H1 (cell line): ENCODE data around the gene PNPLA8. TPM values are rescaled to one million over a fixed set of nuclear protein-coding genes. Genes with fewer than 3 reads are reported as not detected.

Source experiments
- BRCA1 ChIP-seq: IDR thresholded peaks from 2 replicates; pipeline ENCODE4 v1.6.1; 2012; ENCODE audit warnings: low read depth, low read length, improper control_type of control experiment
- CREB1 ChIP-seq: IDR thresholded peaks from 2 replicates; pipeline ENCODE4 v1.6.1; 2012; ENCODE audit warnings: inconsistent platforms
- CTBP2 ChIP-seq: IDR thresholded peaks from 2 replicates; pipeline ENCODE4 v1.7.0; 2011; ENCODE audit warnings: borderline replicate concordance, mild to moderate bottlenecking, moderate library complexity, mixed read lengths, low read length; ENCODE audit not compliant: insufficient read depth, insufficient read length
- FOSL1 ChIP-seq: IDR thresholded peaks from 2 replicates; pipeline ENCODE4 v1.6.1; 2011; ENCODE audit warnings: mild to moderate bottlenecking, low read depth, low read length, moderate library complexity; ENCODE audit not compliant: insufficient read depth
- HDAC6 ChIP-seq: IDR thresholded peaks from one replicate; pipeline ENCODE4 v1.7.1; 2012; ENCODE audit warnings: low read depth, mild to moderate bottlenecking, inconsistent platforms, low read length, moderate library complexity
- JUN ChIP-seq: IDR thresholded peaks from 2 replicates; pipeline ENCODE4 v1.6.1; 2011; ENCODE audit warnings: low read depth, mild to moderate bottlenecking, improper control_type of control experiment, low read length
- SIX5 ChIP-seq: IDR thresholded peaks from 2 replicates; pipeline ENCODE4 v1.6.1; 2011; ENCODE audit warnings: mild to moderate bottlenecking, low read depth, low read length
- TEAD4 ChIP-seq: IDR thresholded peaks from 2 replicates; pipeline ENCODE4 v1.6.1; 2012; ENCODE audit warnings: low read depth, low read length, inconsistent platforms, mixed read lengths
- YY1 ChIP-seq: IDR thresholded peaks from 2 replicates; pipeline ENCODE4 v1.6.1; 2011; ENCODE audit warnings: low read depth, mild to moderate bottlenecking, low read length
- polyA plus RNA-seq, 7 experiments: library from polyadenylated mRNA; depleted of rRNA in 3 of 7; stranded (reverse) in 5 of 7; unstranded in 2 of 7; fragments of >200 nt in 5 of 7; fragments of 200-250 nt in 2 of 7; gene quantifications; 1 replicate in 5 of 7; 2 replicates in 1 of 7; 4 replicates in 1 of 7; pipeline versions ENCODE4 v1.2.1 to v1.2.3, GENCODE V29; 2011 to 2013; ENCODE audit warnings: missing spikeins in 2 of 7, mixed read lengths in 2 of 7
- total RNA-seq: library from RNA; stranded (reverse); fragmentation: NEBNext Ultra II Directional; extraction: Animal tissue kit (Norgen Biotek cat#: 25700); gene quantifications from 2 replicates; pipeline ENCODE4 v1.2.1, GENCODE V29; 2021
- TF ChIP-seq, protein P1 (sequence below): IDR thresholded peaks from 2 replicates; pipeline ENCODE4 v1.6.1; 2012; ENCODE audit warnings: low read length, inconsistent platforms

The PNPLA8 gene
- total and polyA plus RNA-seq, 2 of the 8 experiments (the other 6 are each of a cell fraction or from before 2014, with no cell fraction given), result 3.8 to 11.2 TPM

- TF ChIP-seq SIX5 (no peak), JUN (no peak), TEAD4 (peak; percentile 12; the same call in 1 of the 2 replicates), BRCA1 (no peak), FOSL1 (no peak), YY1 (0 out of 2 replicates have a peak, but pooled peaks have one; percentile 58), CREB1 (peak; percentile 15; the same call in 1 of the 2 replicates), CTBP2 (peak; percentile 72), HDAC6 (no peak)
- TF ChIP-seq, protein P1, sequence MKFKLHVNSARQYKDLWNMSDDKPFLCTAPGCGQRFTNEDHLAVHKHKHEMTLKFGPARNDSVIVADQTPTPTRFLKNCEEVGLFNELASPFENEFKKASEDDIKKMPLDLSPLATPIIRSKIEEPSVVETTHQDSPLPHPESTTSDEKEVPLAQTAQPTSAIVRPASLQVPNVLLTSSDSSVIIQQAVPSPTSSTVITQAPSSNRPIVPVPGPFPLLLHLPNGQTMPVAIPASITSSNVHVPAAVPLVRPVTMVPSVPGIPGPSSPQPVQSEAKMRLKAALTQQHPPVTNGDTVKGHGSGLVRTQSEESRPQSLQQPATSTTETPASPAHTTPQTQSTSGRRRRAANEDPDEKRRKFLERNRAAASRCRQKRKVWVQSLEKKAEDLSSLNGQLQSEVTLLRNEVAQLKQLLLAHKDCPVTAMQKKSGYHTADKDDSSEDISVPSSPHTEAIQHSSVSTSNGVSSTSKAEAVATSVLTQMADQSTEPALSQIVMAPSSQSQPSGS, result no peak
Measured at GRCh38 chr7:108455998-108456677, 69.8 kb downstream of the PNPLA8 start, which contains the start of gene NRCAM (continued).
